ENCODE results near the gene ITGA1. TPM values are rescaled to one million over a fixed set of nuclear protein-coding genes. Genes with fewer than 3 reads are reported as not detected.

Gene ITGA1
- total RNA-seq, 1 donor from 2014 or later = 33.5 TPM

- H3K27ac Mint-ChIP-seq (ENCODE audit: unreplicated experiment) = no peak overlapping the region
- H3K4me3 Mint-ChIP-seq (ENCODE audit: unreplicated experiment) = no peak overlapping the region
- H3K9me3 Mint-ChIP-seq (ENCODE audit: unreplicated experiment) = no peaks in the 10 kb centered on the region
- H3K27me3 Mint-ChIP-seq (ENCODE audit: unreplicated experiment) = no peaks in the 10 kb centered on the region
- TF ChIP-seq CTCF (IDR thresholded peaks at IDR 0.05; ENCODE audit: unreplicated experiment) = no peak
- H3K36me3 Mint-ChIP-seq (ENCODE audit: low read depth, unreplicated experiment) = no peaks in the 10 kb centered on the region
- H3K4me1 Mint-ChIP-seq (ENCODE audit: unreplicated experiment) = no peaks in the 10 kb centered on the region
- no peak for DNase-seq (ENCODE audit: low spot score)
These were observed 108.1 kb downstream of the ITGA1 start for GRCh38 chr5:52895572-52896413.

- DNase-seq (ENCODE audit: low spot score) = no peak
- H3K4me1 Mint-ChIP-seq (ENCODE audit: unreplicated experiment) = no peaks in the 10 kb centered on the region
- no peak overlapping the region for H3K4me3 Mint-ChIP-seq (ENCODE audit: unreplicated experiment)
- TF ChIP-seq CTCF (IDR thresholded peaks at IDR 0.05; ENCODE audit: unreplicated experiment) = no peak
- no peaks in the 10 kb centered on the region for H3K27me3 Mint-ChIP-seq (ENCODE audit: unreplicated experiment)
- no peaks in the 10 kb centered on the region for H3K36me3 Mint-ChIP-seq (ENCODE audit: low read depth, unreplicated experiment)
- H3K9me3 Mint-ChIP-seq (ENCODE audit: unreplicated experiment) = no peaks in the 10 kb centered on the region
- no peak overlapping the region for H3K27ac Mint-ChIP-seq (ENCODE audit: unreplicated experiment)
These were observed 109.0 kb downstream of the ITGA1 start for GRCh38 chr5:52896534-52897237.

- DNase-seq (ENCODE audit: low spot score) = no peak
- Mint-ChIP-seq H3K27ac (ENCODE audit: unreplicated experiment) (no peak overlapping the region), H3K36me3 (ENCODE audit: low read depth, unreplicated experiment) (no peaks in the 10 kb centered on the region), H3K27me3 (ENCODE audit: unreplicated experiment) (no peaks in the 10 kb centered on the region), H3K4me3 (ENCODE audit: unreplicated experiment) (no peak overlapping the region), H3K4me1 (ENCODE audit: unreplicated experiment) (no peaks in the 10 kb centered on the region), H3K9me3 (ENCODE audit: unreplicated experiment) (no peaks in the 10 kb centered on the region)
- no peak for TF ChIP-seq CTCF (IDR thresholded peaks at IDR 0.05; ENCODE audit: unreplicated experiment)
These were observed 109.5 kb downstream of the ITGA1 start for GRCh38 chr5:52897238-52897614.

DNA sequence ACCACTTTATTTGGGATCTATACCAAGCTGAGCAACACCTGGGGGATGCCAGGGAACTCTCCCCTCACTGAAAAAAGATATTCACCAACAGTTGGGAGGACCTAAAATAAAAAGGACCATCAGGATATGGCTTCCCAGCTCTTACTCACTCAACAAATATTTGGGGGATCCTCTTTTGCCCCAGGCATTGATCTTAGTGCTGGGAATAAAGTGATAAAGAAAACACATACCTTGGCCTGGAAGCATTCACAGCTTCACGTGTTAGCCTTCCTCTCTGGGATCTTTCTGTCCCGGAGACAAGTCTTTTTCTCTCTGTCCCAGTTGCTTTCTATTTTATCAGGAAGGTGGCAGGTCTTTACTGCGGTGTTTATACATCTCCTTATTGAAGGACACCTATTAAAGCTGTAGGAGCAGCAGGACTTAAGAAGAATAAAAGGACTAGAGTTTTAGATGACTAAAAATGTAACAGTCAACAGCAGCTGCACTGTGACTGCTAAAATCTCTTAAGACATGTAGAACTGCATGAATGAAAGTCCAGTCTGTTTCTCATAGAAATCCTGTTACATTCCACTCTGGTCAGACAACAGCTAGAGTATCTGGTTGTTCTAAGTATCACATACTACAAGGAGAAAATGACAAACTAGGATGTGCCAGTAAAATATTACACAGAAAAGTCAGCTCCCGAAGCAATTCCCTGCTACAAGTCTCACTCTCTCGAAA, 111.4 kb downstream of the ITGA1 start:
- Mint-ChIP-seq H3K4me1 (ENCODE audit: unreplicated experiment) (no peaks in the 10 kb centered on the region), H3K27ac (ENCODE audit: unreplicated experiment) (no peak overlapping the region)
- no peak for DNase-seq (ENCODE audit: low spot score)

More for the DNA sequence above, 111.4 kb downstream of the ITGA1 start:
- H3K36me3 Mint-ChIP-seq (ENCODE audit: low read depth, unreplicated experiment) = no peaks in the 10 kb centered on the region
- no peaks in the 10 kb centered on the region for H3K9me3 Mint-ChIP-seq (ENCODE audit: unreplicated experiment)
- no peak overlapping the region for H3K4me3 Mint-ChIP-seq (ENCODE audit: unreplicated experiment)
- no peak for TF ChIP-seq CTCF (IDR thresholded peaks at IDR 0.05; ENCODE audit: unreplicated experiment)
- H3K27me3 Mint-ChIP-seq (ENCODE audit: unreplicated experiment) = no peaks in the 10 kb centered on the region
